GM23338 (cell line): Measurements from ENCODE around the gene FAM20A.

ENCODE experiments used
- CREB1 ChIP-seq: fragments of 250-450 bp; sonication (Bioruptor Pico); IDR thresholded peaks from 2 replicates; pipeline ENCODE4 v1.5.0; 2020; ENCODE audit warnings: low read depth, mild to moderate bottlenecking, moderate library complexity
- CTCF ChIP-seq, 2 experiments: fragments of 200-600 bp in 1 of 2; sonication (generic) in 1 of 2; conservative IDR thresholded peaks; 2 replicates each; pipeline versions ENCODE4 v1.5.1 to v1.6.1; 2016 to 2017; ENCODE audit warnings: antibody characterized with exemption in 2 of 2, low read depth in 2 of 2, mild to moderate bottlenecking in 2 of 2, moderate library complexity in 1 of 2
- ETS1 ChIP-seq: IDR thresholded peaks from 2 replicates; pipeline ENCODE4 v1.6.1; 2016; ENCODE audit warnings: antibody characterized with exemption
- EZH2 ChIP-seq: fragments of 200-600 bp; sonication (generic); IDR thresholded peaks from one replicate; pipeline ENCODE4 v1.8.0; 2017; ENCODE audit warnings: antibody characterized with exemption, mild to moderate bottlenecking, low read depth; ENCODE audit not compliant: unreplicated experiment
- EZH2phosphoT487 ChIP-seq: fragments of 200-600 bp; sonication (generic); IDR thresholded peaks from one replicate; pipeline ENCODE4 v1.8.1; 2018; ENCODE audit warnings: antibody characterized with exemption; ENCODE audit not compliant: unreplicated experiment
- JUNB ChIP-seq: IDR thresholded peaks from one replicate; pipeline ENCODE4 v1.6.1; 2016; ENCODE audit warnings: antibody characterized with exemption; ENCODE audit not compliant: unreplicated experiment
- NANOG ChIP-seq: IDR thresholded peaks from 2 replicates; pipeline ENCODE4 v1.6.1; 2016; ENCODE audit warnings: antibody characterized with exemption, borderline replicate concordance
- POLR2AphosphoS5 ChIP-seq: IDR thresholded peaks from 2 replicates; pipeline ENCODE4 v1.6.1; 2016; ENCODE audit warnings: antibody characterized with exemption, low read depth
- REST ChIP-seq: IDR thresholded peaks from one replicate; pipeline ENCODE4 v1.6.1; 2018; ENCODE audit warnings: antibody characterized with exemption; ENCODE audit not compliant: unreplicated experiment
- STAT1 ChIP-seq: IDR thresholded peaks from one replicate; pipeline ENCODE4 v1.6.1; 2016; ENCODE audit warnings: antibody characterized with exemption; ENCODE audit not compliant: unreplicated experiment
- ZNF331 ChIP-seq: fragments of 250-450 bp; sonication (Bioruptor Pico); IDR thresholded peaks from 2 replicates; pipeline ENCODE4 v1.5.0; 2020; ENCODE audit warnings: low read depth, mild to moderate bottlenecking, moderate library complexity

GRCh38 chr17:68601565-68602288, 560 bp upstream of the FAM20A start:
- TF ChIP-seq CTCF (conservative IDR thresholded peaks at IDR 0.05; ENCODE audit: low read depth in 2 of 2) (no peak), POLR2AphosphoS5 (no peak), EZH2 (no peak), ETS1 (no peak), REST (no peak), EZH2phosphoT487 (no peak), CREB1 (CRISPR knock-in tag) (no peak), NANOG (no peak), STAT1 (no peak), ZNF331 (CRISPR knock-in tag) (no peak), JUNB (no peak)
